Fibroblast of gingiva (primary cell): Measurements from ENCODE around the gene PRSS57.
"Not testable (repeated sequence)": the region's sequence is repeated elsewhere in the genome, so short reads cannot be mapped to it uniquely, and the experiment has no call there.

Experiments used
- DNase-seq: peaks from one replicate; pipeline ENCODE4 v3.0.0-alpha.2; 2011; ENCODE audit warnings: low read depth

Gene PRSS57

DNA sequence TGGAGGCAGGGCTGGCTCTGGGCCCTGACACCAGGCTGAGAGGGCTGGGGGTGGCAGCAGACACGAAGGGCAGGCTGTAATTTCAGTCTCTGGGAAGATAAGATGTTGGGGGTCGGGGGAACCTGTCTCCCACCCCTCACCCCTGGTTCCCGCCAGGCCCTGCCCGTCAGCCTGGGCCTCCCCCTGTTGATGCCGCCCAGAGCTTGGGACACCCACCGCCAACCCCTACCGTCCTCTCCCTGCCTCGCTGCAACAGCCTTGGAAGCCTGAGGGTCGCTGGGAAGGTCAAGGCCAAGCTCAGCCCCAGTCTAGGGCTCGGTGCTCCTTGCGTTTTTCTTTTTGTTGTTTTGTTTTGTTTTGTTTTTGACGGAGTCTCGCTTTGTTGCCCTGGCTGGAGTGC, 28.0 kb upstream of the PRSS57 start:
- no peak for DNase-seq

- no peak for DNase-seq
Observed at GRCh38 chr19:722553-723101, 27.4 kb upstream of the PRSS57 start.

GRCh38 chr19:720345-721160, 25.3 kb upstream of the PRSS57 start:
- DNase-seq: no peak

DNA sequence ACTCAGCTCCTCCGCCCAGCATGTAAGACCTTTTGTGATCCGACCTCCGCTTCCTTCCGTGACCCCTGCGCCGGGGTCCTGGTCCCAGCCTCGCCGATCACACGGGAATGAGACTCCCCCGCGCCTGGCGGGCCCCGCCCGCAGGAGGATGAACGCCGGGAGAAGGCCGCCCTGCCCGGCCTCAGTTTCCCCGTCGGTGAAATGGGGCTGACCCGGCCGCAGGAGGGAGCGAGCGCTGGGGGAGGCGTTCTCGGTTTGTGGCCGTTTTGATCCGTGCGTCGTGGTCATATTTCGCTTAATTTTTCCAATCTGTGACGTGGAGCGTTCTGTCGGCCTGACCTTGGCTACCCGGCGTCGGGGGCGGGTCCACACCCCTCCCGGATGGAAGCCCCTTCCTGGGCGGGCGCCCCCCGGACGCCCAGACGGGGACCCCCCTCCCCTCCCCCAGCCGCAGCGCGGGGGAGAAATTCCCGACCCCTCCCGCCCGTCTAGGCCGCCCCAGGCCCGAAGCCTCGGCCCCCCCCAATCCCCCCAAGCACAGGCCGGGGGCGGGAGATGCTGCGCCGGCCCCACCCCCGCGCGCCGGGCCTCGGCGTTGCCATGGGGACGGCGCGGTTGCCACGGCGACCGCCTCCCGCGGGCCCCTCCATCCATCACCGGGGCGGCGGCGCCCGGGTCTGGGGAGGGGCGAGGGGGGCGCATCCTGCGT, 24.5 kb upstream of the PRSS57 start:
- DNase-seq: no peak

GRCh38 chr19:718991-719512, 23.8 kb upstream of the PRSS57 start:
- peak; percentile 14 for DNase-seq

DNA sequence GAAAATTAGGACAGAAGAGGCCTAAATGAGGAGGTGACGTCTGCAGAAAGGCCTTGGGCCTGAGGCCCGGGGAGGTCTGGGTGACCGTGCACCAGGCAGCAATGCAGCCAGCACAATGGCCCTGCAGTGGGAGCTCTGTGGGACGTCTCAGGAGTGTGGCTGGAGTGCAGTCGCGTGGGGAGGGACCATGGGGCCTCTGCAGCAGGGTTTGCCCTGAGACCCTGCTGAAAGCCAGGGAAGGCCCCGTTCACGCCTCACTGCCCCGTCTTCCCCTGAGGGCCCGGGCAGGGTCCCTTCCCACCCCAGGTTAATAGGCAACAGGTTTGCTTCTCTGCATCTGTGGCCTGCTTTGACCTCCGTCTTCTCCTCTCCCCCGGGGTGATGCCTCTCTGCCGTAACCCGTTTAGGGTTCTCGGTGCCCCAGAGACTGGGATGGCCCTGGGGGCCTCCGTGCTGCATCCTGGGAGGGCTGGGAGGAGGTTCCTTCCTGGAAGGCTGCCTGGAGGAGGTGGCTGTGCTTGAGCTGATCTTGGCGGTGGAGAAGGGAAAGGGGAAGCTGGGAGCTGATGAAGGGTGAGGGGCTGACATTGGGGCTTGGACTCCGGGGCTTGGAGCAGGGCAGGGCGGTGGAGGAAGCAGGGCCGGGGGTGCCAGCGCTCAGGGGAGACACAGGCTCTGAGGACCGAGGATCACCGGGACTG, 23.1 kb upstream of the PRSS57 start:
- DNase-seq: no peak

DNA sequence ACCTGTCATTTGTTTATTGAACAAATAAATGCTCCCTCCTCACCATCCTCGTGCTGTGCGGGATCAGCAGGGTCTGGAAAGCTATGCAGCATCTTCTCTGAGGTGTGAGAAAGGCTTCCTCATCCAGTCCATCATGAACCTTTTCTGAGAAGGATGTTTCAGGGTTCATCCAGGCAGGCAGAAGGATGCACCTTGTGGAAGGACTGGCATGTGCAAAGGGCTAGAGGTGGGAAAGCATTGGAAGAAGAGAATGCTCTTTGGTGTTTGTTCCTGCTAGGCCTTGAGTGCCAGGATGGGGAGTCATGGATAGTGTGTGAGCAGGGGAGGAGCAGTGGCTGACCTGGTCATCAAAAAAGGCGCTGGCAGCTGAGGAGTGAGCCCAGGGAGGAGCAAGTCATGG, 20.1 kb upstream of the PRSS57 start:
- no peak for DNase-seq

GRCh38 chr19:711254-711653, 16.0 kb upstream of the PRSS57 start:
- DNase-seq: no peak

DNA sequence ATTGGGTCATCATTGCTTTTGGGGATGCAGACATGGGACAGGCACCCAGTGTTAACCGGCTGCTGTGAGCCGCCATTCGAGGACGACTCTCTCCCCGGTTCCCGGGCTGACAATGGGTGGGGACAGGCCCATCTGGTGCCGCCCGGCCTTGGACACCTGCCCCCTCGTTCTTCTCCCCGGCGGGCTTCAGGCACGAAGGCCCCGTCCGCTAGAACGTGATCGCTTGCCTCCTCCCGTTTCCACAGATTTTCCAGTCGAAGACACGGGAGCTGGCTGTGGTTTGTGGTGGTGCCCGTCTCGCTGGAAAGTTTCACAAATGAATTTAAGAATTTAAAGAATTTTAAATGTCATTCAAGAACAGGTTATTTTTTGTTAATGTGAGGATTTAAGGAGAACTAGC, 15.5 kb upstream of the PRSS57 start:
- no peak for DNase-seq

GRCh38 chr19:709965-710571, 14.8 kb upstream of the PRSS57 start:
- no peak for DNase-seq

DNA sequence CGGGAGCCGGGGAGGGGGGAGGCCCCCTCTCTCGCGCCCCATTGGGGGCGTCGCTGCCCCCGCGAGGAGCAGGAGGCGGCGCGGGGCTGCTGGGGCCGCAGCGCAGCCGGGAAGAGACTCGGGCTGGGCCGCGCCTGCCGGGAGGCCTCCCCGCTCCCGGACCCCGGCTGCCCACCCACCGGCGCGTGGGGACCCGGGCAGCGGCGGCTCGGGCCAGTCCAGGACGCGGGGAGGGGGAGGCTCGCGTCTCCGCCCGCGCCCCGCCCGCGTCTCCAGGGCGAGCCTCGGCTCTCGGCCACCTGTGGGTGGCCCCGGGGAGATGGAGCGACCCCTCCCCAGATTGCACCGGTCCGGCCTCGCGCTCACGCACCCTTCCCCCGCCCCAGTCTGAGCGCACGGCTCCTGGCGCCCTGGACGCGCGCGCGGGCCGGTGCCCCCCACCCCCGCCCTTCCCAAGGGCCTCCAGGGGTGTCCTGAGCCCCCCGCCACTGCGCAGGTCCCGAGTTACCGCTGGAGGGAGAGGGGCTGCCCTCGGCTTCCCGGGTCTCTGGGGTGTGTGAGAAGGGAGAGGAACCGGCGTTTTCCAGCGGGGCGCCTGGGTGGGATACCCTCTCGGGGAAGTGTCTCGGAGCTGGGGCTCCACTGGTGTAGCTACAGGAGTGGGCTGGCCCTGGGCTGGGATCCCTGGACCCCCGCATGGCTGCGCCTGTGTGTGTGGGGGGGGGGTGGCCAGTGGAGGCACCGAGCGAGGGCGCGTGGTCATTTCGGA, 14.1 kb upstream of the PRSS57 start:
- DNase-seq: no peak

GRCh38 chr19:708154-709143, 13.2 kb upstream of the PRSS57 start, which contains the start of gene PALM:
Gene PALM, plus strand, starts transcription at chr19:708935. Its CDS starts 212 bp downstream, at chr19:709147.
- DNase-seq: no peak

- no peak for DNase-seq
Observed at GRCh38 chr19:704447-704741, 9.1 kb upstream of the PRSS57 start.

DNA sequence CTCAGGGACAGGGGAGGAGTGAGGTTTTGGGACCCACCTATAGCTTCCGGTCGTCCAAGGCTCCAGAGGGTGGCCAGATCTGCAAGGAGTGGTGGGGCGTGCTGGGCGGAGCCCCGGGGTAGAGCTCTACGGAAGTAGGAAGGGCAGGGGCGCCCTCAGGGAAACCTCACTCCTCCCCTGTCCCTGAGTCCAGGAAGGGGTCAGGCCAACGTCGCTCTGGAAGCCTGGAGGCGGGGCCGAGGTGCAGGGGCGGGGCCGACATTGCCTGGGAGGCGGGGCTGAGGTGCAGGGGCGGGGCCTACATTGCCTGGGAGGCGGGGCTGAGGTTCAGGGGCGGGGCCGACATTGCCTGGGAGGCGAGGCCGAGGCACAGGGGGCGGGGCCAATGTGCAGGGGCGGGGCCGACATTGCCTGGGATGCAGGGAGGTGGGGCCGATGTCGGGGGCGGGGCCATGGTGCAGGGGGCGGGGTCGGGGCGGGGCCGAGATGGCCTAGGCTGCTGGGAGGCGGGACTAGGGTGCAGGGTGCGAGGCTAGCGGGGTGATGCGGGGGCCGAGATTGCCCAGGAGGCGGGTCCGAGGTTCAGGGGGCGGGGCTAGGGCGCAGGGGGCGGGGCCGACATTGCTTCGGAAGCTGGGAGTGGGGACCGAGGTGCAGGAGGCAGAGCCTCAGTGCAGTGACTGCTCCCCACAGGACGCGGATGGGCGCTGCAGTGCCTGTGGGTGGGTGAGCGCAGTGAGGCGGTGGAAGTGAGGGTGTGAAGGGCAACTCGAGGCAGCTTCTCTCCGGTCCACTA, 8.6 kb upstream of the PRSS57 start:
- peak; percentile 26 for DNase-seq

DNA sequence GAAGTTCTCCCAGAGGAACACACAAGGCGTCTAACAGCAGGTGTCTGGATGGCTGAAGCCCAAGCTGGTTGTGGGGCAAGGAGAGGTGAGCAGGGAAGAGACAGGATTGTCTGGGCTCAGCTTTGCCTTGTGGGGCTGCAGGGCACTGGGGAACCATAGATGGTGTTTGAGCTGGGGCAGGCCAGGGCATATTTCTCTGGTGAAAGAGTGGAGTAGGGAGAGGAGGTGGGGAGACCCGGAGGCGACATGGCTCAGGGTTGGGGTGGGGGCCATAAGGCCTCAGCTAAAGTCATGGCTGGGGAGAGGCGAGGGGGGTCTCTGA, 8.0 kb upstream of the PRSS57 start:
- DNase-seq: no peak

DNA sequence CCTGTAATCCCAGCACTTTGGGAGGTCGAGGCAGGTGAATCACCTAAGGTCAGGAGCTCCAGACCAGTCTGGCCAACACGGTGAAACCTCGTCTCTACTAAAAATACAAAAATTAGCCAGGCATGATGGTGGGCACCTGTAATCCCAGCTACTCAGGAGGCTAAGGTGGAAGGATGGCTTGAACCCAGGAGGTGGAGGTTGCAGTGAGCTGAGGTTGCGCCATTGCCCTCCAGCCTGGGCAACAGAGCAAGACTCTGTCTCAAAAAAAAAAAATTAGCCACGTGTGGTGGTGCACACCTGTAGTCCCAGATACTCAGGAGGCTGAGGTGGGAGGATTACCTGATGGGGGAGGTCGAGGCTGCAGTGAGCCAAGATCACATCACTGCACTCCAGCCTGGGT, 7.6 kb upstream of the PRSS57 start:
- not testable (repeated sequence) for DNase-seq

DNA sequence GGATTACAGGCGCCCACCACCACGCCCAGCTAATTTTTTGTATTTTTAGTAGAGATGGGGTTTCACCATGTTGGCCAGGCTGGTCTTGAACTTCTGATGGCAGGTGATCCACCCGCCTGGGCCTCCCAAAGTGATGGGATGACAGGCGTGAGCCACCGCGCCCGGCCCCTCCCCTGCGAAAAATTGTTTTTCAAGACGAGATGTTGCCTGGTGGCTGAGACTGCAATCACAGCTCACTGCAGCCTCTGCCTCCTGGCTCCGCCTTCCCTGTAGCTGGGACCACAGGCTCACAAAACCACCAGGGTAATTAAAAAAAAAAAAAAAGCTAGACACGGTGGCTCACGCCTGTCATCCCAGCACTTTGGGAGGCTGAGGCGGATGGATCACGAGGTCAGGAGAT, 4.6 kb upstream of the PRSS57 start:
- DNase-seq: not testable (repeated sequence)

- DNase-seq: not testable (repeated sequence)
Observed at GRCh38 chr19:698529-698928, 3.3 kb upstream of the PRSS57 start.
